HCT116 (cell line): ENCODE results near the gene CC2D2B. TPM values are rescaled to one million over a fixed set of nuclear protein-coding genes. Genes with fewer than 3 reads are reported as not detected.

Source experiments
- ATAC-seq: fragments of 200-7000 bp; cut with Tn5 transposase; 2 replicates; pipeline ENCODE4 v1.9.1; 2020; ENCODE audit warnings: mild to moderate bottlenecking, moderate library complexity
- BruUV-seq: library from RNA; stranded (reverse); fragments of 400-500 nt; replicated peaks from 2 replicates; lab custom pipeline; 2021; lab: Mats Ljungman, UMichigan
- CTCF ChIA-PET: fragments of 300-600 bp; sonication (Branson Sonifier 250); formaldehyde crosslinking; loops from one replicate; lab custom pipeline; 2021; ENCODE audit warnings: antibody characterized with exemption; lab: Charles Lee
- POLR2A ChIA-PET: fragments of 300-600, 350-600 bp; sonication (Branson Sonifier 250); formaldehyde crosslinking; loops from one replicate; lab custom pipeline; 2021; ENCODE audit warnings: antibody characterized with exemption; lab: Charles Lee
- RAD21 ChIA-PET, 2 experiments: fragments of 300-600 bp; sonication (Branson Sonifier 250); formaldehyde crosslinking; loops; one replicate each; lab custom pipeline; 2023; ENCODE audit warnings: low total read pairs in 2 of 2; ENCODE audit not compliant: uncharacterized antibody in 2 of 2, unreplicated experiment in 2 of 2, low non-redundant PET in 1 of 2; lab: Charles Lee
- DNase-seq: peaks from one replicate; pipeline ENCODE4 v3.0.0-alpha.2; 2010; ENCODE audit warnings: low read depth, low spot score
- H2AFZ ChIP-seq: fragments of 200-600 bp; shearing (Covaris generic), sonication (generic); 2 replicates; pipeline ENCODE4 v1.6.1; 2017; ENCODE audit warnings: low read depth, mixed run types, mixed read lengths, antibody characterized with exemption, low read length; ENCODE audit not compliant: poor library complexity, severe bottlenecking
- H3K27ac ChIP-seq: 2 replicates; pipeline ENCODE4 v1.5.1; 2012; ENCODE audit warnings: low read depth, low read length
- H3K27me3 ChIP-seq: fragments of 200-600 bp; sonication (generic); 2 replicates; pipeline ENCODE4 v1.6.1; 2016; ENCODE audit warnings: mixed run types, low read length, mixed read lengths; ENCODE audit not compliant: insufficient read depth
- H3K36me3 ChIP-seq, 2 experiments: fragments of 200-500 bp in 1 of 2; fragments of 200-600 bp in 1 of 2; sonication (Bioruptor generic) in 1 of 2; sonication (generic) in 1 of 2; 2 replicates each; pipeline versions ENCODE4 v1.5.1 to v1.6.1; 2014 to 2016; ENCODE audit warnings: low read length in 2 of 2, inconsistent platforms in 1 of 2, mixed read lengths in 1 of 2, mixed run types in 1 of 2; ENCODE audit not compliant: insufficient read depth in 2 of 2, control insufficient read depth in 1 of 2
- H3K4me1 ChIP-seq, 2 experiments: fragments of 200-600 bp in 1 of 2; sonication (generic) in 1 of 2; 2 replicates each; pipeline versions ENCODE4 v1.5.1 to v1.6.1; 2012 to 2017; ENCODE audit warnings: low read length in 2 of 2, inconsistent platforms in 1 of 2, mild to moderate bottlenecking in 1 of 2, mixed read lengths in 1 of 2, mixed run types in 1 of 2, moderate library complexity in 1 of 2; ENCODE audit not compliant: insufficient read depth in 2 of 2, control insufficient read depth in 1 of 2
- H3K4me2 ChIP-seq: fragments of 200-600 bp; sonication (generic); 2 replicates; pipeline ENCODE4 v1.6.1; 2017; ENCODE audit warnings: mixed run types, low read length, mixed read lengths
- H3K4me3 ChIP-seq, 2 experiments: fragments of 200-600 bp in 1 of 2; sonication (generic) in 1 of 2; replicated peaks in 1 of 2; 2 replicates each; pipeline ENCODE4 v1.5.1; 2011 to 2016; ENCODE audit warnings: low read length in 2 of 2, control low read depth in 1 of 2, low read depth in 1 of 2, mild to moderate bottlenecking in 1 of 2, mixed read lengths in 1 of 2, mixed run types in 1 of 2
- H3K79me2 ChIP-seq: fragments of 200-600 bp; sonication (generic); 2 replicates; pipeline ENCODE4 v1.6.1; 2017; ENCODE audit warnings: mild to moderate bottlenecking, mixed run types, low read length, moderate library complexity, mixed read lengths; ENCODE audit not compliant: insufficient read depth
- H3K9ac ChIP-seq: fragments of 200-600 bp; sonication (generic); 2 replicates; pipeline ENCODE4 v1.6.1; 2016; ENCODE audit warnings: low read length, mixed read lengths
- H3K9me2 ChIP-seq: fragments of 200-600 bp; sonication (generic), shearing (Covaris generic); 2 replicates; pipeline ENCODE4 v1.6.1; 2017; ENCODE audit warnings: mixed run types, mild to moderate bottlenecking, moderate library complexity; ENCODE audit not compliant: insufficient read depth
- H3K9me3 ChIP-seq, 2 experiments: fragments of 200-500 bp in 1 of 2; fragments of 200-600 bp in 1 of 2; sonication (Bioruptor generic) in 1 of 2; sonication (generic) in 1 of 2; 2 replicates each; pipeline ENCODE4 v1.6.1; 2014 to 2017; ENCODE audit warnings: low read length in 2 of 2, mixed read lengths in 2 of 2, inconsistent platforms in 1 of 2, low read depth in 1 of 2, mild to moderate bottlenecking in 1 of 2, mixed run types in 1 of 2, moderate library complexity in 1 of 2; ENCODE audit not compliant: control insufficient read depth in 1 of 2, insufficient read depth in 1 of 2
- H4K20me1 ChIP-seq: fragments of 200-600 bp; sonication (generic), shearing (Covaris generic); 2 replicates; pipeline ENCODE4 v1.6.1; 2017; ENCODE audit warnings: mixed run types, mild to moderate bottlenecking, moderate library complexity; ENCODE audit not compliant: insufficient read depth
- CBX3 ChIP-seq: IDR thresholded peaks from 2 replicates; pipeline ENCODE4 v1.6.1; 2012; ENCODE audit warnings: low read depth
- CEBPB ChIP-seq: IDR thresholded peaks from 2 replicates; pipeline ENCODE4 v1.6.1; 2012; ENCODE audit warnings: low read depth
- EGR1 ChIP-seq: IDR thresholded peaks from 2 replicates; pipeline ENCODE4 v1.6.1; 2012; ENCODE audit warnings: low read depth
- ELF1 ChIP-seq: IDR thresholded peaks from 2 replicates; pipeline ENCODE4 v1.6.1; 2012; ENCODE audit warnings: low read depth, borderline replicate concordance
- EZH2phosphoT487 ChIP-seq: fragments of 200-600 bp; IDR thresholded peaks from 2 replicates; pipeline ENCODE4 v1.6.1; 2018; ENCODE audit warnings: antibody characterized with exemption, borderline replicate concordance
- FOSL1 ChIP-seq: IDR thresholded peaks from 2 replicates; pipeline ENCODE4 v1.6.1; 2012; ENCODE audit warnings: low read depth
- POLR2A ChIP-seq: IDR thresholded peaks from 2 replicates; pipeline ENCODE4 v1.7.0; 2011; ENCODE audit warnings: borderline replicate concordance; ENCODE audit not compliant: insufficient read depth, insufficient read length; ENCODE audit errors: extremely low read depth
- POLR2AphosphoS5 ChIP-seq: IDR thresholded peaks from 2 replicates; pipeline ENCODE4 v1.6.1; 2011; ENCODE audit warnings: mild to moderate bottlenecking, low read depth, low read length, moderate library complexity
- RAD21 ChIP-seq: IDR thresholded peaks from 2 replicates; pipeline ENCODE4 v1.6.1; 2012; ENCODE audit warnings: low read depth, mild to moderate bottlenecking
- SIN3A ChIP-seq: IDR thresholded peaks from 2 replicates; pipeline ENCODE4 v1.6.1; 2012; ENCODE audit warnings: low read depth
- SP1 ChIP-seq: IDR thresholded peaks from 2 replicates; pipeline ENCODE4 v1.6.1; 2012; ENCODE audit warnings: low read depth
- TCF7L2 ChIP-seq: IDR thresholded peaks from 2 replicates; pipeline ENCODE4 v1.7.0; 2011; ENCODE audit warnings: borderline replicate concordance, inconsistent platforms; ENCODE audit not compliant: insufficient read depth, insufficient read length; ENCODE audit errors: extremely low read depth
- YY1 ChIP-seq: IDR thresholded peaks from 2 replicates; pipeline ENCODE4 v1.6.1; 2011; ENCODE audit warnings: low read length, low read depth, moderate library complexity, mild to moderate bottlenecking; ENCODE audit not compliant: insufficient replicate concordance; ENCODE audit errors: extremely low read depth
- ZFX ChIP-seq: fragments of 450-650 bp; IDR thresholded peaks from 2 replicates; pipeline ENCODE4 v1.6.1; 2017
- ZNF274 ChIP-seq: fragments of 200-500 bp; sonication (Bioruptor generic); IDR thresholded peaks from 2 replicates; pipeline ENCODE4 v1.6.1; 2014; ENCODE audit warnings: mild to moderate bottlenecking, low read depth, low read length, inconsistent platforms
- intact Hi-C: fragments of 100-400 bp; cut with micrococcal nuclease; formaldehyde crosslinking; loops from 2 replicates; pipeline ENCODE4 v1.10.0; 2022
- total RNA-seq: library from RNA; stranded (reverse); gene quantifications from one replicate; pipeline ENCODE4 v1.2.1, GENCODE V29; 2021; ENCODE audit not compliant: unreplicated experiment
- TF ChIP-seq, protein P1 (sequence below): IDR thresholded peaks from 2 replicates; pipeline ENCODE4 v1.6.1; 2012
- TF ChIP-seq, protein P2 (sequence below): IDR thresholded peaks from 2 replicates; pipeline ENCODE4 v1.6.1; 2012

The CC2D2B gene
- total RNA-seq, 1 experiment from 2014 or later = 0.20 TPM

DNA sequence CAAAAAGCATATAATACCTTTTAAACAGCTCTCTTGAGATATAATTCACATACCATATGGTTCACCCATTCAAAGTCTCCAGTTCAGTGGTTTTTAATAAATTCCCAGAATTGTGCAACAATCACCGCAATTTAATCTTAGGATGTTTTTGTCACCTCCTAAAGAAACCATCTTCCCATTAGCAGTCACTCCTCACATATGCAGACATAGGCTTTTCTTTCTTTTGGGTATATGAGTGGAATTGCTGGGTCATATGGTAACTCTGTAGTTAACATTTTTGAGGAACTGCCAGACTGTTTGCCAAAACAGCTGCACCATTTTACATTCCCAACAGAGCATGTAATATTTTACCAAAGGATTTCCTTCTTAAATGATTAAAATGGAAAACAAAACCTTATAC lies 57.0 kb downstream of the CC2D2B start:
- no peaks in the 10 kb centered on the region for H3K27me3 ChIP-seq
- no peak overlapping the region for H3K27ac ChIP-seq
- no peaks in the 10 kb centered on the region for H3K9me2 ChIP-seq
- no peak for ATAC-seq
- ChIA-PET CTCF (no interaction called here), RAD21 (no interaction called here), POLR2A (no interaction called here)
- no peak overlapping the region for H3K4me2 ChIP-seq
- H3K9me3 ChIP-seq = no peaks in the 10 kb centered on the region
- H3K4me3 ChIP-seq = no peak overlapping the region
- intact Hi-C loops = no loop called here
- H2AFZ ChIP-seq = no peak overlapping the region
- H3K4me1 ChIP-seq = no peaks in the 10 kb centered on the region
- TF ChIP-seq ZFX = no peak
- no peak for TF ChIP-seq EZH2phosphoT487
- TF ChIP-seq RAD21 = no peak
- TF ChIP-seq, protein P1, sequence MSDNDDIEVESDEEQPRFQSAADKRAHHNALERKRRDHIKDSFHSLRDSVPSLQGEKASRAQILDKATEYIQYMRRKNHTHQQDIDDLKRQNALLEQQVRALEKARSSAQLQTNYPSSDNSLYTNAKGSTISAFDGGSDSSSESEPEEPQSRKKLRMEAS = no peak
- DNase-seq = no peak
- no peaks in the 10 kb centered on the region for H3K79me2 ChIP-seq
- BruUV-seq = no TSS peak
- H3K36me3 ChIP-seq = no peaks in the 10 kb centered on the region
- H3K9ac ChIP-seq = no peak overlapping the region
- H4K20me1 ChIP-seq = no peaks in the 10 kb centered on the region

DNA sequence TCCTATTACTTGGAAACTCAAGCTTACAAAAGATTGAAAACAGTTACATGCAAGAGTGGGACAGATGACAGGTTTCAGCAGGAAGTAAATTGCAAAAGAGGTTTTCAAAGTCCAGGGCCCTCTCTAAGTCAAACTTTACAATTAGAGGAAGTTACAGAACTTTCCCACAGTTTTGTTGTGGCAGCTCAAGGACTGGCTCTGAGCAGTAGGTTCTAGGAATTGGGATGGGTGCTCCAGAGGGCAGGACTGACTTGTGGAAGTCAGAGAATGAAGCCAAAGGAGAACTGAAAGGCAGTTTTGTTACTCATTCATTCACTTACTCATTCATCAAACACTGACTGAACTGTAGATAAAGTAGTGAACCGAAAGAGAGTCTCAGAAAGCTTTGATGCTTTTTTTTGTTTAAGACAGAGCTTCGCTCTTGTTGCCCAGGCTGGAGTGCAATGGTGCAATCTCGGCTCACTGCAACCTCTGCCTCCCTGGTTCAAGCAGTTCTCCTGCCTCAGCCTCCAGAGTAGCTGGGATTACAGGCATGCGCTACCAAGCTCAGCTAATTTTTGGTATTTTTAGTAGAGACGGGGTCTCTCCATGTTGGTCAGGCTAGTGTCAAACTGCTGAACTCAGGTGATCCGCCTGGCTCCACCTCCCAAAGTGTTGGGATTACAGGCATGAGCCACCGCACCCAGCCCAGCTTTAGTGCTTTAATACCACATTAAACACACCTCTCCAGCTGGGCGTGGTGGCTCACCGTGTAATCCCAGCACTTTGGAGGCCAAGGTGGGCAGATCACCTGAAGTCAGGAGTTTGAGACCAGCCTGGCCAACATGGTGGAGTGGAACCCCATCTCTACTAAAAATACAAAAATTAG lies 68.8 kb downstream of the CC2D2B start:
- RAD21 ChIA-PET = no interaction called here
- CTCF ChIA-PET = no interaction called here
- H3K27me3 ChIP-seq = no peaks in the 10 kb centered on the region; the same call in 1 of the 2 replicates
- POLR2A ChIA-PET = no interaction called here
- no peaks in the 10 kb centered on the region for H3K4me1 ChIP-seq
- H4K20me1 ChIP-seq = no peaks in the 10 kb centered on the region
- H3K4me3 ChIP-seq = no peak overlapping the region
- DNase-seq = no peak
- BruUV-seq = no TSS peak
- no peak overlapping the region for H2AFZ ChIP-seq
- no peak for ATAC-seq
- no peak overlapping the region for H3K27ac ChIP-seq
- no peak overlapping the region for H3K4me2 ChIP-seq
- no peak overlapping the region for H3K9ac ChIP-seq
- H3K9me2 ChIP-seq = no peaks in the 10 kb centered on the region
- H3K36me3 ChIP-seq = no peaks in the 10 kb centered on the region
- intact Hi-C loops = no loop called here
- no peaks in the 10 kb centered on the region for H3K79me2 ChIP-seq
- H3K9me3 ChIP-seq = no peaks in the 10 kb centered on the region
- no peak for TF ChIP-seq POLR2A
- TF ChIP-seq, protein P2, sequence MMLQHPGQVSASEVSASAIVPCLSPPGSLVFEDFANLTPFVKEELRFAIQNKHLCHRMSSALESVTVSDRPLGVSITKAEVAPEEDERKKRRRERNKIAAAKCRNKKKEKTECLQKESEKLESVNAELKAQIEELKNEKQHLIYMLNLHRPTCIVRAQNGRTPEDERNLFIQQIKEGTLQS = no peak
- TF ChIP-seq, protein P1 = no peak
- no peak for TF ChIP-seq YY1
- TF ChIP-seq ELF1 = no peak
- no peak for TF ChIP-seq CEBPB
- no peak for TF ChIP-seq POLR2AphosphoS5
- TF ChIP-seq CBX3 = no peak
- TF ChIP-seq SIN3A = no peak
- no peak for TF ChIP-seq FOSL1
- no peak for TF ChIP-seq ZNF274
- no peak for TF ChIP-seq RAD21
- no peak for TF ChIP-seq EZH2phosphoT487
- no peak for TF ChIP-seq EGR1
- no peak for TF ChIP-seq TCF7L2
- no peak for TF ChIP-seq SP1
